Activated CD4-positive, alpha-beta T cell treated with anti-CD3 and anti-CD28 coated beads, Interleukin-2, amount 50 U/mL, for 24 hours (primary cell): Measurements from ENCODE around the gene NSUN5.
"Not testable (repeated sequence)": the region's sequence is repeated elsewhere in the genome, so short reads cannot be mapped to it uniquely, and the experiment has no call there.

Experiments used
- DNase-seq, 2 donors: peaks; one replicate each; pipeline ENCODE4 v3.0.0-alpha.2; 2020; ENCODE audit warnings: low read depth in 1 of 2, low spot score in 1 of 2

Gene NSUN5

DNA sequence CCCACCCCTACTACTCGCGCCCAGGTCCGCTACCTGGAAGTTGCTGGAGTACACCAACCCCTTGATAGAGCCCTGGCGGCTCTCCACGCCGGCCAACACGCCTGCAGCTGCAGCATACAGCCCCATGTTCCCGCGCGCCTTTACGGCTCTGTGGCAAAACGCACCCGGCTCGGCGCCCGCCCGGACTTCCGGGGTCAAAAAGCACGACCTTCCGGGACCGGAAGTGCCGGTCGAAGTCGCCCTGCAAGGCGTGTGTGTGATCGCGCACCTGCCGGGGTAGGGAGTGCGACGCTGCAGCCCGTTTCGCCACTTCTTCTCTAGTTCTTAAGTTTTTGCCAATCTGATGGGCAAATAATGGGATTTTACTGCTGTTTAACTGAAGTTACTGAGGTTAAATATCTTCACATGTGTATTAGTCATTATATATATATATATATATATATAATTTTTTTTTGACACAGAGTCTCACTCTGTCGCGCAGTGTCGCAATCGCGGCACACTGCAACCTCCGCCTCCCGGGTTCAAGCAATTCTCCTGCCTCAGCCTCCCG, at the start of gene NSUN5:
Gene NSUN5, minus strand, starts transcription at position 162 of the 550 bp plus-strand sequence. Its CDS starts 36 bp downstream, at position 126.
- DNase-seq, result peak; percentile 76 to 88

DNA sequence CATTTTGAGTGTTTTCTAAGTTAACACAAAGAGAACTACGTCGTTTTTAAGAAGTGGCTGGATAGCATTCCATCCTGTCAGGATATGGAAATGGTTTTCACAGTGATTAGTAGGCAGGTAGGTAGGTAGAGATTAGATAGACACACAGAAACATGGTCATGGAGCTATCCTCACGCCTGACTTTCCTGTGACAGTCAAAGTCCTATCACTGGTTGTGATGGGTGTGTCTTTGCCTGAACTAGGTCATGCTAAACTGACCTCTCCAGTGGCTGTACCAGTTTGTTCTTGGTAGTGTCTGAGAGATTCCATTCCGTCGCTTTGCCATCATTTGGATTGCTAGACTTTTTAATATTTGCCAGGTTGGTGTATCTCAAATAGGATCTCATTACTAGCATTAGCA, 47.5 kb upstream of the NSUN5 start:
- no peak for DNase-seq

DNA sequence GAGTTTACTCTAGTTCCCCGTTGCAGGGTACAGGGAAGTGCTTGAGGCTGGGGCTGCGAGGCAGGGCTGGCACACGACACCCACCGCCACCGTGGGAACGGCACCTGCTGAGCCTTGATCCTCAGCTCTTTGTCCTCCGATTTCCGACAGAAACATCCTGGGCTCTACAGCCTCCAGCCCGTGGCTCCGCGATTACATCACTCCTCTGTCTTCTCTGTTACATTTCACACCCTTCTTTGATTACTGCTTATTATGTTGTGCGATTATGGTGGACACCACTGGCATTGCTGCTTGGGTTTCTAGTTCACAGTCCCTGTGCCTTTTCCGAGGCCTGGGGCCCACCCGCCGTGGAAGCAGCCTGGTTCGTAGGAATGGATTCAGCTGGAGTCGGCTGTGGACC, 46.2 kb upstream of the NSUN5 start:
- DNase-seq, result no peak

DNA sequence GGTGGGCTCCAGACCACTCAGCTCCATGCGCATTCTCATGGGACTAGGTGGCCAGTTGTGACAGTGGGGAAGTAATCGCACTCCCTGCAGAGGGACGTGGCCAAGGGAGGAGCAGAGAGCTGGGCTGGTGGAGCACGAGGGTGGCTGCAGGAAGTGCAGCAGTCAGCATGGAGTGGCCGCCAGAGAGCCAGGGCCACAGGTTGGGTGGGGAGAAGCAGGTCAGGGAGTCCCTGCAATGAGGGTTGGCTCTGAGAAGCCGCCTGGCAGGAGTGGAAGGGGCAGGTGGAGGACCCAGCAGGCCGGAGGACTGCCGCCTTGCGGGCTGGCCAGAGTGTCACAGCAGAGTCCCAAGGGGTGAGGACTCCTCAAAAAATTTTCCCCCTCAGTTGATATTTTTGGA, 45.6 kb upstream of the NSUN5 start:
- no peak for DNase-seq

DNA sequence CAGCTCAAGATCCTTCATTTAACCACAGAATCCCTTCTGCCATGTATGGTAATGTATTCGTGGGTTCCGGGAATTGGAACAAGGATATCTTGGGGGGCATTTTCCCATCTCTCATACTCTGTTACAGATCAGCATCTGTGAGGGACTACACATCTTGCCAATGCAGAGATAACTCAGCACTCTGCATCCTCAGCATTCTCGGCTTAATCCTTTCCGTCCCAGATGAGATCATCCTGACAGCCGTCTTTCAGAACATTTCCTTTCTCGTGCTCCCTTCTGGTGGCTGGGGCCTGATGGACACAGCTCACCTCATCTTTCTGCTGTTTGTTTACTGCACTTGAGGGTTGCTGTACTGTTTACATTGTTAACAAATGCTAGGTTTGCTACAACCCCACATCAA, 44.6 kb upstream of the NSUN5 start:
- DNase-seq, result no peak

DNA sequence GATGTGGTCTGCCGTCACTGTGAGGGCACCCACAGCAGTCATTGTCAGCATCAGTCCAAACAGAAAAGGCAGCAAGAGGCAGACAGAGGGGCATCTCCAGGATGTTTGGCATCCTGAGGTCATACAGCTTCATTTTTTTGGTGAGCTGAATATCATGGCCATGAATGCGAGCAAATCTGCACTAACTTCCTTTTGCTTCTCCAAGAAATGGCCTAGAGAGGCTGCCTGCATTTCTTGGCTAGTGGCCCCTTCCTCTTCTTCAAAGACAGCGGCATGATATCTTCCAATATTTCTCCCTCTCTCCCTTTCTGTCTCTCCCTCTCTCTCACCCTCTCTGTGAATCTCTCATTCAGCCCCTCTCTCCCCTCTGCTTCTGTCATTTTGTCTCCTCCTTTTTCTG, 44.2 kb upstream of the NSUN5 start:
- no peak for DNase-seq

DNA sequence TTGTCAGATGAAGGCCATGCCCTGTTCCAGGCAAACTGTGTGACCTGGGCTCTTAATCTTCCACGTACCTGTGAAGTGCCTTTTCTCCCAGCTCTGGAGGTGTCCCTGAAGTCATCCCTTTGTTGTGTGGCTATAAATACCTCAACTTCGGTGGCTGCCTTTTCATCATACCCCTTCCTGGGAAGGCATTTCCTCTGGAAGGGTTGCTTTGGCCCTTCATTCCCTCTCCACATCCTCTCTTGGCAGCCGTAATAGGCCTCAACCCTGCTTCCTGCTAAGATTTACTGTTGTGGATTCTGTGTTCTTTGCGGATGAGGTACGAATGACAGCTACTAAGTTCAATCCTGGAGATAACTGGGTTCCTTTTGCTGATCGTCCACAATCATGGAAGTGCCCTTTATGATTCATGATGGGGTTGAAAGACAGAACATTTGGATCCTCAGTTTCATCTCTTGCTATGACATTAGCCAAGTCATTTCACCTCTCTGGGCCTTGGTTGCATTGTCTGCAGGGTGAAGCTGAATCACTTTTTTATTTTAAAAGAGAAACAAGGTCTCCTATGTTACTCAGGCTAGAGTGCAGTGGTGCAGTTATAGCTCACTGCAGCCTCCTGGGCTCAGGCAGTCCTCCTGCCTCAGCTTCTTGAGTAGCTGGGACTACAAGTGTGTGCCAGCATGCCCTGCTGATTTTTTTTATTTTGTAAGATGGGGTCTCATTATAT, 43.0 kb upstream of the NSUN5 start:
- DNase-seq, result no peak

DNA sequence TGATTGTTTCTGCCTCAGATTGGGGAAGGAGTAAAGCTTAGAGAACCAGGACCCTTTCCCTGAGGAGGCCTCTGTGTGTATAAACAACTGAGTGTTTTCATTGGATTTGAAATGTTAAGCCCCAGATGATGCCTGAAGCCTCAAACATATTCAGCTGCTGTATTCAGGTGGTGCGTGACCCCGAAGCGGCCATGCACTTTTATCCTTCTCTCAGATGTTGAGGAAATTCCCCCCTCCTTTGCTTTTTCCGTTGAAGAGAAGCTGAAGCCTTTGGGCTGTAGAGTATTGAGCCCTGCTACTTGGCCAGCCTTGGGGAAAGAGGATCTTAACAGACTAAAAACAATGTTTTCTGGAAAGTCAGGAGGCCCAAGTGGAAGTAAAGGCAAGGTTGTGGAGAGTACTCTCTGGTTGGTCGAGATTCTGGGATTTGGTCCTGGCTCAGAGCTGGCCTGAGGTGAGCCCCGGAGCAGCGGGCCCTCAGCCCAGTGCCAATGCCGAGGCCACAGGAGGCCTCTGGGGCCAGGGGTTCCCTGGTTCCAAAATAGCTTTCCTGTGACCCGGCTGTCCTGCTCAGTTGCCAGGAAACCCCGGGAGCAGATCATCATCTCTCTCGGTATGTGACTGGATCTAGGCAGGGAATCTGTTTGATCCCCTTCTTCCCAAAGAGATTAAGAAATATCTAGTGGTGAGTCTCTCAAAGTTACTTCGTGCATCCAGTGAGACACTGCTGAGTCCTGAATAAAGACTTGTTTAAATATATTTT, 41.9 kb upstream of the NSUN5 start:
- no peak for DNase-seq

DNA sequence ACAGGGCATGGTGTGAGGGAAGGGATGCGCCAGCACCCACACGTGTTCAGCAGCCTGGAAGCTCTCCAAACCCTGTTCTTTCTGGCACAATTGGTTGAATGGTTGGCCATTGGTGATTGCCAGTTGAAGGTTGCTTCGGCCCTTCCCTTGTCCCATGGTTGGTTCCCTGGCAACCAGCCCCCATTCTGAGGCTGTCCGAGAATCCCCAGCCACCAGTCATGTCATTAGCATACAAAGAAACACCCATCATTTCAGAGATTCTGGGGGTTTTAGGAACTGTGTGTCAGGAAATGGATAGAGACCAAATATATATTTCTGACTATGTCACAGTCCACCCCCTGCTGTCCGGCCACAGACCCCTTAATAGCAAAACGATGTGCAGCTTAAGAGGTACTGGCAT, 41.1 kb upstream of the NSUN5 start:
- DNase-seq, result no peak

DNA sequence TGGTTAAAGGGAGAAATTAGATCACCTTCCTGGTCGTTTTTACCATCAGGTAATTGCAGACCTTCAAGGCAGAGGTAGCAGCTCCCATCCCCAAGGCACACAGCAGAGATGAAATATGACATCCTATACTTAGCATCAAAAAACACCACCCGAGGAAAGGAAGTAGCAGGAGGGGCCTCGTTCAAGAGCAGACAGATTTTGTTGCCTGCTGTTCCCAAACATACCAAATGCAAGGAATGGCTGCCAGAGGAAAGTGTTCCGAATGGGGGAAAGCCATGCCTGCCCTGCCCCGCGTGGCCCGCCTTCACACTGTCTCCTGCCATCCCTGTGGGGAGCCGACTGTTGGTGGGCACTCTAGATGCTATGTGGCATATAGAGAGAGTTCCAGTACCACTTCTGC, 37.3 kb upstream of the NSUN5 start:
- no peak for DNase-seq

DNA sequence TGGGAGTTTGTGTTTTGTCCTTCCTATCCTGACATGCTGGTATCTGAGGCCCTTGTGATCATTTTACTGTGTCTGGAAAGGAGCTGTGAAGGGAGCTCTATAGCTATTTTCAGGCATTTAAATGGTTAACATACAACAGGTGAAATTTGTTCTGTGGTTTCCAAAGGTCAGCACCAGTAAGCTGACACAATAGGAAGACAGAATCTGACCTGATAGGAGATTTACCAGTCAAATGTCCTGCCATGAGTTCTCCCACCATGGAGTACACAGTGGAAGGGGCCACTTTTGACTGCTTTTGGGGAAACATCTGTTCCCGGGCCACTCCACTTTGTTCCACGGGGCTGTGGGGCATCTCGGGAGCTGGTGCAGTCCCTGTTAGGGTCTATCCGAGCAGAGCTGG, 36.9 kb upstream of the NSUN5 start:
- DNase-seq, result no peak

DNA sequence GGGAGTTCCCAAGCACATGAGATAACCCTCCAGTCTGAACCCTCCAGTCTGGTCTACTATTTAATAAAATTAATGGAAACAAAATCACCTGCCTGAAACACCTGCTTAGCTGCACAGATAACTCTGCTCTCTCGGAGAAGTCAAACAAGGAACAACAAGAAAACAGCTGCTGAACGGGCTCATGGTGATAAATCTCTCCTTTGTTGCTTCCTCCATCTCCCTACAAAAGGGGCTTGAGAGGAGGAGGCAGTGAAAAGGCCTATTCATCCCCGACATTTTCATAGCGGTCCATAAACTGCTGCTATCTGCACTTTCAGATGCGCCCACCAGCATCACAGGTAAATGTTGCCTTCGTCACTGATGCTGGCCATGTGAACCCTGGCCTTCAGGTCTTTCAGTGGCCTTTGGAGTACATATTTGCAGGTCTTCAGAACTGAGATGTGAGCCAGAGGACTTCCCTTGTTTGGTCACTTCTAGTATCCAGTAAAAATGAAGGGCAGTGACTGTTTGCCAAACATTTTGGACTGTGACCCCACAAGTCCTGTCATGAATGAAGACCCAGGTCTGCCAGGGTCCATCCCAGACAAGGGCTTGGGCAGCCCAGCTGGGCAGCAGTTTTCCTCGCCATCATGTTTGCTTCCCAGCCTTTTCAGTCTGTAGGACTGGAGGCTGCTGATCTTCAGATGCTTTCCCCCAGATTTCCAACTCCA, 35.2 kb upstream of the NSUN5 start:
- DNase-seq, result no peak

DNA sequence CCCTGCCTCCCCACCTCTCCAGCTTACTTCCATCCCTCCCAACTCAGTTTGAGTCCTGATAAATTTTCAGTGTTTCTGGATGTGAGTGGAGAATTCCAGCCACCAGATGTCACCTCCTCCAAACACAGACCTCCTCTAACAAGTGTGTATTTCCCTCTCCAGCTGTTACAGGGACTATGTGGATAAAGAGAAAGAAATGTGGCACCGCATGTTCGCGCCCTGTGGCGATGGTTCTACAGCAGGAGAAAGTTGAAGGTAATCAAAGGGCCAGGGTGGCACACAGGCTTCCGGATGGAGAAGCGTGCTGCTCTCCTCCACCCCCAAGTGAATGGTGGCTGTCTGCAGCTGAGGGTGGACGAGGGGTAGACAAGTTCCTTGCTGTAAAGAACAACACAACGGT, 34.0 kb upstream of the NSUN5 start:
- no peak for DNase-seq

DNA sequence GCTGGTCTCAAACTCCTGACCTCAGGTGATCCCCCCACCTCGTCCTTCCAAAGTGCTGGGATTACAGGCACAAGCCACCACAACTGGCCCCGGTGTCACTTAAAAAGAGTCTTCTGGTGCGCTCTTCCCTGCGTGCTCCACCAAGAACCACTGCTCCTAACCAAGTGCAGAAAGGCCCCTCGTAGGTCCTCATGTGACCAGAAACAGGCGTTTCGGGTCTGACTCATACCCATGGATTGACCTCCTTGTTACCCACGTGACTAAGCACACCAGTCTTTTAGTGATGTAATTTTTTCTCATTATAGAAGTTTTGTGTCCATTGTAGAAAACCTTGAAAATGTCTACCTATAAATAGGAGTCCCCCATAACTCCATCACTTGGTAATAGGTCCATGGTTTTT, 33.3 kb upstream of the NSUN5 start:
- no peak for DNase-seq

DNA sequence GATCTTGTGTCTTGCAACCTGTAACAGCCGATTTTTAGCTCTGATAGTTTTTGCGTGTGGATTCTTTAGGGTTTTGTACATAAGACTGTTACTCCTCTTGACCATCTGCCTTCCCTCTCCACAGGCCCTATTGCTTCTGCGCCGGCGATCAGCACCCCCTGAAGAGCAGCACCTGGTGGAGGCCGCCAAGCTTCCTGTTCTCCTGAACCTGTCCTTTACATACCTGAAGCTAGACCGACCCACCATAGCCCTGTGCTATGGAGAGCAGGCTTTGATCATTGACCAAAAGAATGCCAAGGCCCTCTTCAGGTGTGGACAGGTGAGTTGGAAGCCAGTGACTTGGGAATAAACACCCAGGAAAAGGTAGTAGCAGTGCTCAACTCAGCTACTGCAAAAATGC, 31.9 kb upstream of the NSUN5 start:
- DNase-seq, result no peak

DNA sequence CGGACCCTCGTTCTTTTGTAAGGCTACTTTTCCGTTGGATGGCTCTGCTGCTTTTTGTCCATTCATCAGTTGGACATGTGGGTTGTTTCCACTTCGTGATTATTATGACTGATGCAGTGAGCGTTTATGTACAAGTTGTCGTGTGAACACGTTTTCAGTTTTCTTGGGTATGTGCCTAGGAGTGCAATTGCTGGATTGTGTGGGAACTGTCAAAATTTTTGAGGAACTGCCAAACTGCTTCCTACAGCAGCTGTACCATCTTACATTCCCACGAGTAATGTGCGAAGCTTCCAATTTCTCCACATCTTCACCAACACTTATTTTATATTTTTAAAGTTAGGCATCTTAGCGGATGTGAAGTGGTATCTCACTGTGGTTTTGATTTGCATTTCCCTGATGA, 29.7 kb upstream of the NSUN5 start:
- DNase-seq, result no peak

DNA sequence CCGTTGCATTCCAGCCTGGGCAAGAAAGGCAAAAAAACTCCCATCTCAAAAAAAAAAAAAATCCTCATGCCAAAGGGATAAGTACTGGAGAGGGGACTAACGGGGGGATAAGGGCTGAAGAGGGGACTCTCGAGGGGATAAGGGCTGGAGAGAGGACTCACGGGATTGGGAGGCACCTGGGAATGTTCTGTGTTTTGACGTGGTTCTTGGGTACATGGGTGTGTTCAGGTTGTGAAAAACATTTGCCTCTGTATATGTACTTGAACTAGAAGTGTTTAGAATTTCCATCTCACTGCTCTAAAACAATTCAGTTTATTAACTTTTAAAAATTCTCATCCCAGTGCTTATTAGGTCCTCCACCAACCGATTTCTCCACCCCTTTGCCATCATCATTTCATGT, 23.8 kb upstream of the NSUN5 start:
- DNase-seq, result no peak

DNA sequence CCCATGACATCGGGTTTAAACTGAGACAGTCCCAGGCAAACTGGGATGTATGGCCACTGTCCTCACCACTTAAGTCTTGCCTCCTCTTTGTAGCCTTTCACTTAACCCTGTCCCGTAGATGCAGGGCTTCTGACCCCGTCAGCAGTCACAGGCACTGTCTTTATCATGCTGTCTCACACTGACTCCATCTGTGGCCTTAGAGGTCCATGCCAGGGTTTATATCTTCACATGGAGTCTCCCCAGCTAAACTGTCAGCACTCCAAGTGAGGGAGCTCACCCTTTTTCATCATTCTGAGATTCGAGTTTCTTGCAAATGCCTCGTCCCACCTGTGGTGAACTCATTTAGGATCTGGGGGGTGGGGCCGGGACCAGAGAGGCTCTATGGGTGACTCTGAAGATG, 22.1 kb upstream of the NSUN5 start:
- DNase-seq, result no peak

DNA sequence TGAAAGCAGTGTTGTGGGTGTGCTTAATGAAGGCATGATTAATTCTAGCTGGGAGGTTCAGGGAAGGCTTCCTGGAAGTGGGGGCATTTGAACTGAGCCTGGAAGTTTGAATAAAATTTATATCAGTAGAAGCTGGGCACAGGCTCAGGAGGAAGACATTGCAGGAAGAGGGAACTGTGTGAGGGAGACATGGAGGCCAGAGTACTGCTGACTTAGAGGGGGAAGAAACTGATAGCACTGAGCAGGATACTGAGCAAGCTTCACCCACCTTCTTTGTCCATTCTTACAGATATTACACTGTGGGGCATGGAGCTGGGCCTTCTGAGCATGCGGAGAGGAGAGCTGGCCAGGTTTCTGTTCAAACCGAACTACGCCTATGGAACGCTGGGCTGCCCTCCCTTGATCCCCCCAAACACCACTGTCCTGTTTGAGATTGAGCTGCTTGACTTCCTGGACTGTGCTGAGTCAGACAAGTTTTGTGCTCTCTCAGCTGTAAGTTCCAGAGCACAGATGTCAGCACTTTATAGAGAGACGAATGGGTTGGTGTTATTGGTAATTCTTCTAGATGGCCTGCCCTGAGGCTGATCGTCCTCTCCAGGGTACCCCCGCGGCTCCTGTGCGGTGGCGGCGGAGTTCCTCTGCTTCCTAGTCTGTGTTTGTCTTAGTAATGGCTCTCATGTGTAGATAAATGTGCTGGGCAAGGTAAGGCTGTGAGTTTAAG, 21.4 kb upstream of the NSUN5 start:
- no peak for DNase-seq

DNA sequence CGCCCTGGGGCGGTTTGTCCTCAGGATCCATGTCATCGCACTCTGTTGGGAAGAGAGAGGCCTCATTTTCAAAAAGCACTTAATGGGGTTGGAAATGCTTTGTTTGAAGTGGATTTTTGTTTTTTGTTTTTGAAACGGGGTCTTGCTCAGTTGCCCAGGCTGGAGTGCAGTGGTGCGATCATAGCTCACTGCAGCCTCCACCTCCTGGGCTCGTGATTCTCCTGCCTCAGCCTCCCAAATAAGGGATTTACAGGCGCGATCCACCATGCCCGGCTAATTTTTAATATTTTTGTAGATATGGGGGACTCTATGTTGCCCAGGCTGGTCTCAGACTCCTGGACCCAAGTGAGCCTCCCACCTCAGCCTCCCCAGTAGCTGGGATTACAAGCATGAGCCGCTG, 20.1 kb upstream of the NSUN5 start:
- DNase-seq, result no peak

DNA sequence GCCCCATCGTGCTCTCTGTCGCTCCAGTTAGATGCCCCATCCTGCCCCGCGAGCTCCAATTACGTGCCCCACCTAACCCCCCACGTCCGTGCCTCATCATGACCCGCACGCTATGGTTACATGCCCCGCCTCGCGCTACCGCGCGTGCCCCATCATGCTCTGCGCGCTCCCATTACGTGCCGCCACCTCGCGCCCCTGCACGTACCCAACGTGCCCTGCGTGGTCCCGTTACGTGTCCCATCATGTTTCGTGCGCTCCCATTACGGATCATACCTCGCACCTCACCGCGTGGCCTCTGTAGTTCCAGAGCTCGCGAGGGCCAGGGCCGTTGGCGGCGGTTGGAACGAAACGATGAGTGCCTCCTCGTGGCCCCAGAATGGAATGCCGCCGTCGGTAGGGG, 19.3 kb upstream of the NSUN5 start, which contains the start of the genes FKBP6 and TRIM50:
Gene FKBP6, plus strand, starts transcription at position 240 of the 400 bp plus-strand sequence. CDS start 268 bp downstream, outside the sequence.
Gene TRIM50, minus strand, starts transcription at position 161 of the 400 bp plus-strand sequence. CDS start 3,295 bp downstream, outside the sequence.
- DNase-seq, result not testable (repeated sequence)
